Activated gamma-delta T cell treated with Interleukin-2 at 50 U/mL for 16 hours (primary cell): Measurements from ENCODE around the gene TEKT3.

ENCODE experiments used
- DNase-seq: peaks from one replicate; pipeline ENCODE4 v3.0.0-alpha.2; 2020

The TEKT3 gene

DNA sequence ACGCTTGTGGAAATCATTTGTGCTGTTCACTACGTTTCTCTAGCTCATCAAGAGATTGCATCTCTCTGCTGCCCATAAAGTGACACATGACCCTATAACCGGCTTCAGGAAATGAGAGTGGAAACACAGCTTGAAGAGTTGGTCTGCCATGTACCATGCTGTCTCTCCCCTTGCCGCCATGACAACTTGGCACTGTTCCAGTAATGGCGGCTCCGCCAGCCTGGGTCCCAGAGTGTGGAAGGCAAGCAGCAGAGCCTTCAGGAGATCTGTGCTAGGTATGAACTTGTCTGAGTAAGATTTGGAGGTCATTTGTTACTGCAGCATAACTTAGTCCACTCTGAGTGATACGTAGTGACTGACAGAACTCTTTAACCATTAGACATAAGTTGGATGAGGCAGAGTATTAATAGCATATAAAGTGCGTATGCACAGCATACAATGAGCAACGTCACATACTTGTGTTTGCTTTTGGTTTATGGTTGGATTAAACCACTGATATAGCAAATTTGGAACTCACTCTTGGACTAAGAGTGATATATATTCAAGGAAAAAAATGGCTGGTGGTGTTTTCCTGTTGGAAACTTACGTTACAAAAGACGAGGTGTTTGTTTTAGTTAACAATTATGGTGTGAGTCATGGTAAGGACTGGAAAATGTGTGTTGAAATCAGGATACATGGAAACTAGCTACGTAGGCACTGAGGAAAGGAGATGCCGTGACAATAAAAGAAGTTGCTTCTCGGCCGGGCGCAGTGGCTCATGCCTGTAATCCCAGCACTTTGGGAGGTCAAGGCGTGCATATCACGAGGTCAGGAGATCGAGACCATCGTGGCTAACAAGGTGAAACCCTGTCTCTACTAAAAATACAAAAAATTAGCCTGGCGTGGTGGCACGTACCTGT, 51.9 kb downstream of the TEKT3 start:
- no peak for DNase-seq

DNA sequence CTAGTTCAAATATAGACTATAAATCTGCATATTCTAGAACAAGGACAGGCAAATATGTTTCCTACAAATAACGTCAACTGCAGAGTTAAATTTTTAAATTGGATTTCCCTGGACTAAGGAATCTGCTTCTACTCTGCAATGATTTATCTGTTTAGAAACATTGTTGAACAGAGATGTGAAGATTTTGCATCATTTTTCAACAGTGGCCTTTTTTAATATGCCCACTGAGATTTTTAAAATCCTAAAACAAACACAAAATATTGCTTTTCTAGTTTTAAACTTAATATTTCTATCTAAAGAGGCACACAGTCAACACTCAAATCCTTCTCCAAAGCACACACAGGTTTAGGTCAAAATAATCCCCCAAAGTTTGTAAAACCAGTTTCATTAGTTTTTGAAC, 52.5 kb downstream of the TEKT3 start:
- no peak for DNase-seq

DNA sequence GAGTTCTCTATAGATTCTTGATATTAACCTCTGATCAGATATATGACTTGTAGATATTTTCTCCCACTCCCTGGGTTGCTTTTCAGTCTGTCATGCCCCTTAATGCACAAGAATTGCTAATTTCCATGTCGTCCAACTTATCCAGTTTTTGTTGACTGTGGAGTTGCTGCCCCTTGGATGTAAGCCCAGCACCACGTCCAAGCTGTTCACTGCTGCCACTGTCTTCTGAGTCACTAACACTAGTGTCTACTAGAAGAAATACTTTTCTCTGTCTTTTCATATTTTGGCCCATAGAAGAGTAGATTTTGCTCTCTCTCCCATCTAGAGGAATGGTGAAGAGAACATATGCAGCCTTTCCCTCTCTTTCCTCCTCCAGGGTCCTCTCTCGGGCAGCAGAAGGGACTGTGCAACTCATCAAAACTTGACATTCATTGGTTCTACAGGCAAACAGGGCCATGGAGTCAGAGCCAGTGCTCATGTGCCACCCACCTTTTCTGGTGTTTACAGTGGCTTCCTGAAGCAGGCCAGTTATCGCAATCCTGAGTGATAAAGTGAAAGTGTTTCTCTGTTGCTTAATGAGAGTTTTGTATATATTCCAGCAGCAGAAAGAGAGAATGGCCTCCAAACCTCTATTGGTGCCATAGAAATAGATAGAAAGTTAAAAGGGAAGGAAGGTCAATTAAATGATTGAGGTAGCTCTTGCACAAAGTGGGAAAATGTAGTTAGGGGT, 53.7 kb downstream of the TEKT3 start:
- no peak for DNase-seq

DNA sequence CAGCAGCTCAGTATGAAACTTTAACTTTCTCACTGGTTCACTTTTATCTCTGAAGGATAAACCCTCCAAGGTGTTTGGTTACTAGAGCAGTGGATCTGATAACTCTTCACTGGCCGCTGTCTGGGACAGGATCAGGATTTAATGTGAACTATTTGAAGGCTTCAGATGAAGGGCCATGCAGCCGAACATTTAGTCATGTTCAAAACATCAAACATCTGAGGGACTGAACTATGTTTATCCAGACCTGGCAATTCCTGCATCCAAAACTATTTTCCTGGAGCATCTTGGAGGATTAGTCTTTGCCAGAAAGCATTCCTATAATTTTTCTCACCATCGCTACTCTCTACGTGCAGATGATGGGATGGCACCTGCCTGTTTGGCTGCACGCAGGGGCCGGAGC, 55.9 kb downstream of the TEKT3 start:
- DNase-seq = no peak

GRCh38 chr17:15284537-15284936, 56.9 kb downstream of the TEKT3 start:
- no peak for DNase-seq

DNA sequence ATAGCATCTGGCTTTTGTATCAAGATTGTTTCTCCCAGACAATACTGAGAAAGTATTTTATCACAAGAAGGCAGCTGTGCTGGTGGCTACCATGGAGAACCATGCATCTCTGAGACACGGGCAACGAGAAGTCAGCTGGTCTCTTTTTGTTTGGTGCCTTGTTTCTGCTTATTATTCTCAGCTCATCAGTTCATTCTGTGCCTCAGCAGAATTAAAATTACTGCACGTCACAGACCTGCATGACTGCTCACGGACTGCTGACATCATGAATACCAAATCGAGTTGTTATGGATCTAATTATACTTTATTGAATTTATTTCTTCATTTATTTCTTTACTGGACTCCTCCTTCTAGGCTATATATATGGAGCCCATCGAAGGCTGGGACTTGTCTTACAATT, 57.3 kb downstream of the TEKT3 start:
- DNase-seq = no peak

DNA sequence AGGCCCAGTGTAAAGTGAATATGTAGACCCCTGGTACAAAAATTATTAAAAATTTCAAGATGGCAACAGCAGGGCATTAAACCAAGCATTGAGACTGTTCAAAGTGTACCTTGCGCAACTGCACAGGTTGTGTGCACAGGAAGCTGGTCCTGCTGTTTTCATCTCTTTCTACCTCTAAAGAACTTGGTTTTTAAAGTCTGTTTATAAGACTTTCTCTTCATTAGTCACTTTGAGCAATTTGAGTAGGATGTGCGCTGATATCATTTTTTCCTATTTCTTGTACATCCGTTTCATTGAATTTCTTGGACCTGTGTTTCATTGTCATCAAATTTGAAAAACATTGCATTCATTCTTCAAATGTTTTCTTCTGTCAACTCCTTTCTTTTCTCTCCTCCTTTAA, 59.5 kb downstream of the TEKT3 start:
- DNase-seq = no peak

GRCh38 chr17:15278924-15279477, 62.4 kb downstream of the TEKT3 start:
- no peak for DNase-seq

DNA sequence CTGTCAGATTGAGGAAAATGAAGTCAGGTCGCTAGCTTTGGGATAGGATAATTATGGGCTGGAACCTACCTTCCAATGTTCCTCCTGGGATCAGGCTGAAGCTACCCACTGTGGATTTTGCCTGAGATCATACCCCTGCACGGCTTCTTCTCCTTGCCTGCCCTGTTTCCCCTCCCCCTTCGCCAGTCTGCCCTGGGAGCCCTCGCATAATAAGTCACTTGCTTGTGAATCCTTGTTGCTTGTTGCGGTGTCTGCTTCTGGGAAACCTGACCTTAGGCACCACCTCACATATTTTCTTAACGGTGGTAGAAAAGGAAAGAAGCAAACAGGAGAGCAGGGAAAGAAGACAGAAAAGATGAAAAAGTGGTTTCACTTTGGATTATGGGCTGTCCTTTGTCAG, 63.0 kb downstream of the TEKT3 start:
- no peak for DNase-seq

DNA sequence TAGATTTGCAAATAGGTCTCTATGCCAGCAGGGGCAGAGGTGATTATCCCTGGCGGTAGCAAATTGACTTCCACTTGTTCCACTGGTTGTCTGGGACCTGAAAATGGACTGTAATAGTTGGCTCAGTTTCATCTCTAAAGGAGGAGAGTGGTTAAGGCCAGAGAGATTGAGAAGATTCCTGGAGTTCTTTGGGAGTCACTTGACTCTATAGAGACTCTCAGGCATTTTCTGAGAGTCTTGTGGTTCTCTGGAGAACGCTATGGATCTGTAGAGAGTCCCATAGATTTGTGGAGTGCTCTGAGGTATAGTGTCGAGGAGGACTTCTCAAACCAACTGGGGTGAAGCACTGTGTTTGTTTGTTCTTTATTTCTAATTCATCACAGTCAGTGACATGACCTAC, 67.4 kb downstream of the TEKT3 start:
- DNase-seq = no peak

DNA sequence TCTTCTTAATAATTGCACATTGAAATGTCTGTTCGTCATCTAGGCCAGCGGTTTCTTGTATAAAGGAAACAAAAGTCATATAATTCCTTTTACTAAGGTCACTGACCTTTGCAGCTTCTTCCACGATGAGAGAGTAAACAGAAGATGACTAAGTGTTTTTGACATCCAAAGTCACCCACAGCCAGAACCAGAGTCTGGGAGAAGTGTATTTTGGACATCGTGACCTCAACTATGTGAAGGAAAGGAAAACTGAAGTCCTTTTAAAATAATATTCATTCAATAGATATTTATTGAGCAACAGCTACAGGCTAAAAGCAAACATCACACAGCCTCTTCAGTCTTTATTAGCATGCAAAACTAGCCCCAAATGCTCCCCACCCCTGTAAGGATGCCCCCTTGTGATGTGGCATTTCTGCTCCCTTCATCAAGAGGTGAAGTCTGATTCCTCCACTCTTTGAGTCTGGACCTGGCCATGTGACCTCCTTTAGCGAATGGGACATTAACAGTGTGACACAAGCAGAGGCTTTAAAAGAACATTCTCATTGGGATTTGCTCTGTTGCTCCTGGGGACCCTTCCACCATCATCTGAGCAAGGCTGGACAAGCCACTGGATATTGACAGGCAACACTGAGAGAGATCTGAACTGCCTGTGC, 68.1 kb downstream of the TEKT3 start:
- no peak for DNase-seq

DNA sequence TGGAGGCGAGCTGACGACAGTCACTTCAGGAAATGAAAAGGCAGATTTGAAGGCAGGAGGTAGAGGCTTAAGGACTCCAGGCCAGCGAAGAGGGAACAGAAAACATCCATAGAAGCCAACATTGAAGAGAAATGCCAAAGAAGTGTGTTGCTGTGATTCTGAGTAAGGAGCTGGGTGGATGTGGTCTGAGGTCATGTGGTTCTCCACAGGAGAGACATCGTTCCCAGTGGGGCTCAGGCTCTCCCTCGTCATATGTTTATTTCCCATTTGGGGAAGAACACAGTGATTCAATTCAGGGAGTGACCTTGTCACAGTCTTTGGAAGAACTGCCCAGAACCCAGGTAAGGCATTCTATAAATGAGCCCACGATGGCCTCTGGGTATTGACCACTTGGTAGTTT, 69.7 kb downstream of the TEKT3 start:
- no peak for DNase-seq

DNA sequence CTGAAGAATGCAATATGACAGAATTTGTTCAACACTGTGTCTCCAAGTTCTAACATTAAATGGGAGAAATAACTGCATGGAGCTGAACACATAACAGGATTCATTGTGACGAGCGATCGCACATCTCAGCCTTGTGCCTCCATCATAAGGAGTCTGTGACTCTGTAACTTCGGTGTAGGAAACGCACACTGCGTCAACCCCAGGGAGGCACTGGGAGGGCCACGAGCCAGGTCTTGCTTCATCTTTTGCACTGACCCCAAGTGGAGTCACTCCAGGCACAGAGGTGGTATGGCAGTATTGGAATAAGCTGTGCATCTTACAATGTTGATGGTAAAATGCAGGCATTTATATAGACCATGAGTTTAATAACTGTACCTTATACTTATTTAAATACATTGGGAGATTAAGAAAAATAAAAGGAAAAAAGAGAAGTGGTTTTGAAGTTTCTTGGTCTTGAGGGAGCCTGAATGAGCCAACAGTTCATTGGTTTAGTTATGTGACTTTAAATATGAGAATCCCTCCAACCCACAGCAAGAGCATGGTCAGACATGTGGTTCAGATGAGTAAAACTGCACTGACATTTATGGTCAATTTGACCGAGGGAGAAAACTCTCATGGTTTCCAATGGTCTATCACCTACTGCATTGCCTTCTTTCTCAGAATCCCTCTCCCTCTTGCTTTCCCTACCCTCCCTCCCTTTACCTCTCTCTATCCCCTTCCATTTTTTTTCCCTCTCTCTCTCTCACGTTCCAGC, 70.6 kb downstream of the TEKT3 start:
- no peak for DNase-seq

DNA sequence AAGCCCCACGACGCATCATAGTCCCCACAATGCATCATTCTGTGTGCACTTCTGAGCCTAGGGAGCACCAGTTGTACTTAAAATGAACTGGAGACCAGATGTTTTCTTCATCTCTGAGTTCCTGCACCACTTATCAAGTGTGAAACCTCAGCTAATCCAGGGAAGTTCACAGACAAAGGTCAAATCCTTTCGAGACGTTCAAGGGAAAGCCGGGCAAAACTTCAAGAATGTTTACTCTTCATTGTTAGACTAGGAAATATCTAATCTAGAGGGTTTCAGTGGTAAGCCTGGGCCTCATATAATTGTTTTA, 71.7 kb downstream of the TEKT3 start:
- DNase-seq = no peak

GRCh38 chr17:15269087-15269779, 72.2 kb downstream of the TEKT3 start:
- no peak for DNase-seq

- DNase-seq = no peak
These were observed 72.9 kb downstream of the TEKT3 start for GRCh38 chr17:15268461-15268860.

DNA sequence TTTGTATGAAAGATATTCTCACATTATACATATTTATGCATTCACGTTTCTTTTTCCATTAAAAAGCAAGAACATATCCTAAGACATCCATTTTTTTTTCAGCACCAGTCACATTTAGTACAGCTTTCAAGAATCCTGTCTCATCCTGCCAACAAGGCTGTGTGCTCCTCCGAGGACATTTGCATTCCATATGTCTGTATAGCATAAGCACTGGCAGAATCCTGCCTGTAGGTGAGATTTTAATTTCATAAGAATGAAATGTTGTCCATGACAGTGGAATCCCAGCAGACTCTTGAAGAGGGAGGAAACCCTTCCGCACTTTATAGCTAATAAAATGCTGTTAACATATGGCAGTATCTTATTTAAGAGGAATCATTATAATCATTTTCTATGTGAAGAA, 73.4 kb downstream of the TEKT3 start:
- no peak for DNase-seq

DNA sequence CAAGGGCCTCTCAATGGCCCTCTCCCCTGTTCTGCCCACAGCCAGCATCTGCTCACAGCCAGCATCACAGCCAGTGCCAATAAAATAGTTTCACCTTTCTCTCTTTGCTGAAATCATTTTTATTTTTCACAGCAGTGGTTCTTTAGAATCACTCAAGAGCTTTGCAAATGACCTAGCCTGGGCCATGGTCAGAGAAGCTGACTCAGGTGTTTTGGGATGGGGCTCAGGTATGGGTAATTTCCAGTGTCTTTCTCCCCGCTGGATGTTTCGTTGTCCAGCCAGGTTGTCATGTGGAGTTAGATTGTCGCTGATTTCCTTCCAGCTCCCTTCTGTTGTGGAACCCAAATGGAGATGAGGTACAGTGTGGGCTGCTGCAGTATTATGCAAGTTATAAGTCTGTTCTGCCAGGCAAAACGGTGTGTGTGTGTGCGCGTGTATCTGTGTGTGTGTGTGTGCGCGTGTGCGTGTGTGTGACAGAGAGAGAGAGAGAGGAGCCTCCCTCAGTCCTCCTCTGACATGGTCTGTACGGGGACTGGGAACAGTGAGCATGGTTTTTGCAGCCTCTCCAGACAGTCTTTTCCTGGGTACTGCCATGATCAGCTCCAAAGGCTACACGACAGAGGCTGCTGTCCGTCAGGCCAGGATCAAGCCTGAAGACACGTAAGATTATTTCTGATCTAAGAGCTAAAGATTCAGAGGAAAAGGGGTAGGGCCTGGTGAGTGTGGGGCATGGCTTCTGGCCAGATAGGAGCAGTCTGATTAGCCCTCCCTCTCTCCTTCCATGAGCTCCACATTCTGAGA, 74.9 kb downstream of the TEKT3 start:
- no peak for DNase-seq

GRCh38 chr17:15265131-15265530, 76.3 kb downstream of the TEKT3 start, which contains the start of gene PMP22:
PMP22 (minus strand) TSS chr17:15265326; CDS start chr17:15260727, 4,599 bp downstream.
- no peak for DNase-seq

DNA sequence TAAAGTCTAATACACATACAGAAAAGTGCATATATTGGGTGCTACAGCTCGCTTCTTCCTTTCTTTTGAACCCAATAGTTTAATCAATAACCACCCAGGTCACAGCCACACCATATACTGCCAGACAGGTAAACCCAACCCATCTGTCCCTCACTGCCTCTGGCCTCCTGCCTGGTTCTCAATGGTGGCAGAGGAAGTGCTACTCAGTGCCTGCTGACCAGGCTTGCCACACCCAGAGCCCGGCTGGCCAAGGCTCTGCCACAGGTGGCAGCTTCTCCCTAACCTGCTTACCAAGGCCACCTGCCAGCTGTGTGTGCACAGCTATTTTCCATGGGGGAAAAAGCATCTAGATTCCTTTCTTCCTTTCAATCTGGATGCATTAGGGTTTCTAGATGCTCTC, 76.9 kb downstream of the TEKT3 start:
- no peak for DNase-seq

DNA sequence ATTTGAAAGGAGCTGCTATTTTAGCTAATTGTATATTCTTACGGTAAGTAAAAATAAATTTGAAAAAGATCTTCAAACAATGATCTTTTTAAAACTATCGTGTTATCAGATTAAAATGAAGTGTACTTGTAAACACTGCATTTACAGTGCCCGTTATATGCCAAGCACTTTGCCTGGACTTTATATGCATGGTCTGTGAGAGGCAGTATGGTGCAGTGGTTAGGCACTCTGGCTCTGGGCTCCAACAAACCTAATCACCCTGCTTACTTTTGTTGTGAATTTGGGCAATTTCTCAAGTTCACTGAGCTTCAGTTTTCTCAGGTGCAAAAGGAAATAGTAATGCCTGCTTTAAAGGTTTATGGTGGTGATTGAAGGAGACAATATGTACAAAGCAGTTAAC, 77.7 kb downstream of the TEKT3 start:
- DNase-seq = no peak
